Upper lobe of right lung (tissue), 1 donor: ENCODE measurements around the gene SLC1A7. TPM values are rescaled to one million over a fixed set of nuclear protein-coding genes. Genes with fewer than 3 reads are reported as not detected.

Experiments
- ATAC-seq: fragments of 200-7000 bp; cut with Tn5 transposase; one replicate; pipeline ENCODE4 v1.9.1; 2020; ENCODE audit warnings: mild to moderate bottlenecking, moderate library complexity
- DNase-seq: peaks from one replicate; pipeline ENCODE4 v3.0.0-alpha.2; 2020
- H3K27ac ChIP-seq: fragments of 200-600 bp; one replicate; pipeline ENCODE4 v1.8.0; 2022
- H3K27me3 ChIP-seq: fragments of 200-600 bp; one replicate; pipeline ENCODE4 v1.8.0; 2022; ENCODE audit warnings: mild to moderate bottlenecking
- H3K36me3 ChIP-seq: fragments of 200-600 bp; one replicate; pipeline ENCODE4 v1.8.0; 2022
- H3K4me1 ChIP-seq: fragments of 200-600 bp; one replicate; pipeline ENCODE4 v1.8.0; 2022
- H3K4me3 ChIP-seq: fragments of 200-600 bp; one replicate; pipeline ENCODE4 v1.8.0; 2022; ENCODE audit warnings: mild to moderate bottlenecking
- H3K9me3 ChIP-seq: fragments of 200-600 bp; one replicate; pipeline ENCODE4 v1.8.0; 2022
- CTCF ChIP-seq: fragments of 200-600 bp; IDR thresholded peaks from one replicate; pipeline ENCODE4 v1.8.0; 2022; ENCODE audit warnings: antibody characterized with exemption
- intact Hi-C: fragments of 100-400 bp; cut with DNase I; formaldehyde crosslinking; loops from one replicate; pipeline ENCODE4 v1.11.0; 2022
- total RNA-seq: library from RNA; stranded (reverse); fragmentation: NEBNext Ultra II Directional; extraction: Animal tissue kit (Norgen Biotek cat#: 25700); gene quantifications from one replicate; pipeline ENCODE4 v1.2.1, GENCODE V29; 2021
- donor health status: DM: no; HTN: yes; CAD: no; lungs with severe emphysema.

SLC1A7 gene
- total RNA-seq, 1 donor from 2014 or later: 0.26 TPM

GRCh38 chr1:53132176-53132575 lies 10.3 kb downstream of the SLC1A7 start:
- Histone ChIP-seq H3K36me3 (no peaks in the 10 kb centered on the region), H3K9me3 (no peaks in the 10 kb centered on the region), H3K27me3 (no peaks in the 10 kb centered on the region), H3K27ac (no peak overlapping the region), H3K4me1 (peaks cover 8% of the 10 kb centered on the region), H3K4me3 (no peak overlapping the region)
- DNase-seq (peak; percentile 28), ATAC-seq (no peak)
- intact Hi-C loops: no loop called here
- TF ChIP-seq CTCF: no peak

GRCh38 chr1:53131590-53131938 lies 10.9 kb downstream of the SLC1A7 start:
- Histone ChIP-seq H3K4me3 (no peak overlapping the region), H3K4me1 (peaks cover 8% of the 10 kb centered on the region), H3K9me3 (no peaks in the 10 kb centered on the region), H3K27ac (no peak overlapping the region), H3K27me3 (no peaks in the 10 kb centered on the region), H3K36me3 (no peaks in the 10 kb centered on the region)
- intact Hi-C loops: no loop called here
- ATAC-seq (no peak), DNase-seq (no peak)
- TF ChIP-seq CTCF: no peak

GRCh38 chr1:53130878-53131589 lies 11.4 kb downstream of the SLC1A7 start:
- Histone ChIP-seq H3K4me3 (no peak overlapping the region), H3K4me1 (peaks cover 9% of the 10 kb centered on the region), H3K27ac (no peak overlapping the region), H3K27me3 (no peaks in the 10 kb centered on the region), H3K36me3 (no peaks in the 10 kb centered on the region), H3K9me3 (no peaks in the 10 kb centered on the region)
- no peak for ATAC-seq
- intact Hi-C loops: no loop called here
- no peak for TF ChIP-seq CTCF
- DNase-seq: peak; percentile 30

- intact Hi-C loops: no loop called here
- DNase-seq: no peak
- TF ChIP-seq CTCF: no peak
- Histone ChIP-seq H3K9me3 (no peaks in the 10 kb centered on the region), H3K27me3 (no peaks in the 10 kb centered on the region), H3K4me3 (no peak overlapping the region), H3K36me3 (no peaks in the 10 kb centered on the region), H3K4me1 (peaks cover 11% of the 10 kb centered on the region), H3K27ac (no peak overlapping the region)
- ATAC-seq: no peak
Observed at GRCh38 chr1:53130598-53130877, 11.9 kb downstream of the SLC1A7 start.

- Histone ChIP-seq H3K36me3 (no peaks in the 10 kb centered on the region), H3K27me3 (no peaks in the 10 kb centered on the region), H3K4me3 (no peak overlapping the region), H3K4me1 (peaks cover 8% of the 10 kb centered on the region), H3K27ac (no peak overlapping the region), H3K9me3 (no peaks in the 10 kb centered on the region)
- intact Hi-C loops: no loop called here
- ATAC-seq (no peak), DNase-seq (no peak)
- no peak for TF ChIP-seq CTCF
Observed at GRCh38 chr1:53129891-53130597, 12.4 kb downstream of the SLC1A7 start.
